Neutrophil (primary cell): Measurements from ENCODE around the gene ANKRD26.
"Not testable (repeated sequence)": the region's sequence is repeated elsewhere in the genome, so short reads cannot be mapped to it uniquely, and the experiment has no call there.

Experiments
- H3K27ac ChIP-seq: fragments of 200-600 bp; sonication (generic); 2 replicates; pipeline ENCODE4 v1.5.1; 2016; ENCODE audit warnings: mild to moderate bottlenecking, moderate library complexity
- H3K27me3 ChIP-seq: fragments of 200-600 bp; sonication (generic); 2 replicates; pipeline ENCODE4 v1.6.0; 2016; ENCODE audit warnings: mild to moderate bottlenecking
- H3K36me3 ChIP-seq: fragments of 200-600 bp; sonication (generic); 2 replicates; pipeline ENCODE4 v1.5.1; 2017
- H3K4me1 ChIP-seq, 2 experiments: fragments of 200-600 bp in 1 of 2; sonication (generic) in 1 of 2; 1 replicate in 1 of 2; 2 replicates in 1 of 2; pipeline versions ENCODE4 v1.5.1 to v1.6.1; 2013 to 2016; ENCODE audit warnings: low read depth in 1 of 2, low read length in 1 of 2, mild to moderate bottlenecking in 1 of 2, moderate library complexity in 1 of 2; ENCODE audit not compliant: control insufficient read depth in 1 of 2, insufficient read depth in 1 of 2
- H3K4me3 ChIP-seq, 2 experiments: fragments of 200-600 bp in 1 of 2; sonication (generic) in 1 of 2; 1 replicate in 1 of 2; 2 replicates in 1 of 2; pipeline ENCODE4 v1.5.1; 2013 to 2016; ENCODE audit warnings: low read depth in 1 of 2, low read length in 1 of 2, mild to moderate bottlenecking in 1 of 2, moderate library complexity in 1 of 2
- H3K9me3 ChIP-seq: fragments of 200-600 bp; sonication (generic); 2 replicates; pipeline ENCODE4 v1.5.1; 2016
- CTCF ChIP-seq: fragments of 200-600 bp; sonication (generic); IDR thresholded peaks from 2 replicates; pipeline ENCODE4 v1.5.1; 2016; ENCODE audit warnings: antibody characterized with exemption

ANKRD26 gene

GRCh38 chr10:27088119-27089044 is 11.9 kb downstream of the ANKRD26 start:
- Histone ChIP-seq H3K9me3 (no peaks in the 10 kb centered on the region), H3K27ac (no peak overlapping the region), H3K27me3 (no peaks in the 10 kb centered on the region), H3K4me3 (no peak overlapping the region), H3K36me3 (no peaks in the 10 kb centered on the region), H3K4me1 (no peaks in the 10 kb centered on the region)
- TF ChIP-seq CTCF: no peak

GRCh38 chr10:27072436-27073114 is 27.7 kb downstream of the ANKRD26 start:
- no peak overlapping the region for H3K4me3 ChIP-seq
- TF ChIP-seq CTCF: no peak
- no peak overlapping the region for H3K27ac ChIP-seq
- no peaks in the 10 kb centered on the region for H3K27me3 ChIP-seq
- no peaks in the 10 kb centered on the region for H3K36me3 ChIP-seq
- H3K9me3 ChIP-seq: no peaks in the 10 kb centered on the region
- H3K4me1 ChIP-seq: no peaks in the 10 kb centered on the region

- Histone ChIP-seq H3K27me3 (no peaks in the 10 kb centered on the region), H3K4me3 (no peak overlapping the region), H3K4me1 (no peaks in the 10 kb centered on the region), H3K36me3 (no peaks in the 10 kb centered on the region), H3K9me3 (no peaks in the 10 kb centered on the region), H3K27ac (no peak overlapping the region)
- TF ChIP-seq CTCF: no peak
Measured at GRCh38 chr10:27068217-27068891, 31.9 kb downstream of the ANKRD26 start.

GRCh38 chr10:27065084-27065483 is 35.2 kb downstream of the ANKRD26 start:
- no peaks in the 10 kb centered on the region for H3K4me1 ChIP-seq
- H3K27me3 ChIP-seq: no peaks in the 10 kb centered on the region
- no peak for TF ChIP-seq CTCF
- no peaks in the 10 kb centered on the region for H3K9me3 ChIP-seq
- no peaks in the 10 kb centered on the region for H3K36me3 ChIP-seq
- no peak overlapping the region for H3K4me3 ChIP-seq
- no peak overlapping the region for H3K27ac ChIP-seq

DNA sequence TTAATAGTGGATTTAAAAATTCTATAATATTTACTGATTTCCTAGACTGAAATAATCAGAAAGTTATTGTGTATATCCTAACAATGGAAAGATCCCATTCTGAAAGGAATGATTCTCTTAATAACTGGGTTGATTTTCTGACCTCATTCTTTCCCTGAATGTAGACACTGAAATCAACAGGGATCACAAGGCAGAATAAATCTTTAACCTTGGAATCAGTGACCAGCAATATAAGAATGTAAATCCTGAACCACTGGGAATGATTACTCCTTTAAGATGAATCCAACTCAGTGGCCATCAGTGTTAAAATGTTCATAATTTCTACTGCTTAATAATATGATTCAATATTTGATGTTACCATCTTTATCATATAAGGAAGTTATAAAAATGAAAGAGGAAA is 47.6 kb downstream of the ANKRD26 start:
- H3K4me1 ChIP-seq: no peaks in the 10 kb centered on the region
- H3K4me3 ChIP-seq: no peak overlapping the region
- no peaks in the 10 kb centered on the region for H3K36me3 ChIP-seq
- no peaks in the 10 kb centered on the region for H3K9me3 ChIP-seq
- no peaks in the 10 kb centered on the region for H3K27me3 ChIP-seq
- no peak overlapping the region for H3K27ac ChIP-seq
- no peak for TF ChIP-seq CTCF

DNA sequence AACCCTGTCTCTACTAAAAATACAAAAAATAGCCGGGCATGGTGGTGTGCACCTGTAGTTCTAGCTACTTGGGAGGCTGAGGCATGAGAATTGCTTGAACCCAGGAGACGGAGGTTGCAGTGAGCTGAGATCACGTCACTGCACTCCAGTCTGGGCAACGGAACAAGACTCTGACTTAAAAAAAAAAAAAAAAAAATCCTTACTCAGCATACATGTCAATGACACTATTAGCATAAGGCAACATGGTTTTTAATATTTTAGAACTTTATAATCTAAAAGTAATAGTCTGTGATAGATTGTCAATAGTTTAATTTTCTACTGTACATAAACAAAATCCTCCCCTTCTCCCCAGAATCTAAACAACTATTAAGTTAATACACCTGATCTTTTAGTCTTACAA is 55.0 kb downstream of the ANKRD26 start:
- H3K9me3 ChIP-seq, H3K27me3 ChIP-seq, H3K27ac ChIP-seq, H3K36me3 ChIP-seq, H3K4me1 ChIP-seq, H3K4me3 ChIP-seq: not testable (repeated sequence)
